Gastroesophageal sphincter (tissue), 3 donors: ENCODE results near the gene IDUA.

Source experiments
- EP300 ChIP-seq: sonication (generic); formaldehyde crosslinking; IDR thresholded peaks from one replicate; pipeline ENCODE4 v1.6.1; 2017; ENCODE audit warnings: antibody characterized with exemption, mild to moderate bottlenecking
- TF ChIP-seq, protein P1 (sequence below), 4 experiments: fragments of 200-600 bp in 2 of 4; fragments of 450-650 bp in 2 of 4; sonication (generic) in 1 of 4; IDR thresholded peaks; one replicate each; pipeline ENCODE4 v1.5.1; 2017 to 2019; ENCODE audit warnings: antibody characterized with exemption in 4 of 4, mild to moderate bottlenecking in 2 of 4, moderate library complexity in 2 of 4

DNA sequence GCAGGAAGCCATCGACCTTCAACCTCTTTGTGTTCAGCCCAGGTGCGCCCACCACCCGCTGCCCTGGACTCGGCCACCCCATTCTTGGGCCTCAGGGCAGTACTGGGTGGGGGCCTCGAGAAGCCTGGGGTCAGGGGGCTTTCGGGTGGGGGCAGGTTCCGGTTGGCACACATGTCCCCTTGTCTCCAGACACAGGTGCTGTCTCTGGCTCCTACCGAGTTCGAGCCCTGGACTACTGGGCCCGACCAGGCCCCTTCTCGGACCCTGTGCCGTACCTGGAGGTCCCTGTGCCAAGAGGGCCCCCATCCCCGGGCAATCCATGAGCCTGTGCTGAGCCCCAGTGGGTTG is 17.2 kb downstream of the IDUA start:
- TF ChIP-seq, protein P1, sequence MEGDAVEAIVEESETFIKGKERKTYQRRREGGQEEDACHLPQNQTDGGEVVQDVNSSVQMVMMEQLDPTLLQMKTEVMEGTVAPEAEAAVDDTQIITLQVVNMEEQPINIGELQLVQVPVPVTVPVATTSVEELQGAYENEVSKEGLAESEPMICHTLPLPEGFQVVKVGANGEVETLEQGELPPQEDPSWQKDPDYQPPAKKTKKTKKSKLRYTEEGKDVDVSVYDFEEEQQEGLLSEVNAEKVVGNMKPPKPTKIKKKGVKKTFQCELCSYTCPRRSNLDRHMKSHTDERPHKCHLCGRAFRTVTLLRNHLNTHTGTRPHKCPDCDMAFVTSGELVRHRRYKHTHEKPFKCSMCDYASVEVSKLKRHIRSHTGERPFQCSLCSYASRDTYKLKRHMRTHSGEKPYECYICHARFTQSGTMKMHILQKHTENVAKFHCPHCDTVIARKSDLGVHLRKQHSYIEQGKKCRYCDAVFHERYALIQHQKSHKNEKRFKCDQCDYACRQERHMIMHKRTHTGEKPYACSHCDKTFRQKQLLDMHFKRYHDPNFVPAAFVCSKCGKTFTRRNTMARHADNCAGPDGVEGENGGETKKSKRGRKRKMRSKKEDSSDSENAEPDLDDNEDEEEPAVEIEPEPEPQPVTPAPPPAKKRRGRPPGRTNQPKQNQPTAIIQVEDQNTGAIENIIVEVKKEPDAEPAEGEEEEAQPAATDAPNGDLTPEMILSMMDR (IDR thresholded peaks at IDR 0.05), result no peak
- TF ChIP-seq EP300, result no peak
